ENCODE data around the gene TULP4.

GRCh38 chr6:158347335-158347734 is 35.1 kb downstream of the TULP4 start:
- TF ChIP-seq POLR2A (IDR thresholded peaks at IDR 0.05; ENCODE audit: low read depth), result no peak
- no peak for TF ChIP-seq CTCF (IDR thresholded peaks at IDR 0.05)
- TF ChIP-seq POLR2AphosphoS5 (IDR thresholded peaks at IDR 0.05), result no peak
